ENCODE results near the gene BCO2.
"Not testable (repeated sequence)": the region's sequence is repeated elsewhere in the genome, so short reads cannot be mapped to it uniquely, and the experiment has no call there.

BCO2 gene

GRCh38 chr11:112161012-112161411 lies 14.3 kb upstream of the BCO2 start:
- TF ChIP-seq CTCF (IDR thresholded peaks at IDR 0.05; ENCODE audit: low read depth, low read length), result no peak
- no peak overlapping the region for H3K4me3 ChIP-seq (ENCODE audit: low read depth, low read length)

GRCh38 chr11:112162200-112162599 lies 13.1 kb upstream of the BCO2 start:
- H3K4me3 ChIP-seq (ENCODE audit: low read depth, low read length), result not testable (repeated sequence)

- no peak overlapping the region for H3K4me3 ChIP-seq (ENCODE audit: low read depth, low read length)
- no peak for TF ChIP-seq CTCF (IDR thresholded peaks at IDR 0.05; ENCODE audit: low read depth, low read length)
Measured at GRCh38 chr11:112162761-112163546, 12.4 kb upstream of the BCO2 start.

- no peak within 1 kb of the TSS for H3K4me3 ChIP-seq (ENCODE audit: low read depth, low read length)
- no peak for TF ChIP-seq CTCF (IDR thresholded peaks at IDR 0.05; ENCODE audit: low read depth, low read length)
Measured at GRCh38 chr11:112163875-112164685, 11.2 kb upstream of the BCO2 start, which contains the start of gene IL18. Gene IL18, minus strand, starts transcription at chr11:112164094. Its CDS starts 9,041 bp downstream, at chr11:112155053.

- no peak for TF ChIP-seq CTCF (IDR thresholded peaks at IDR 0.05; ENCODE audit: low read depth, low read length)
- no peak overlapping the region for H3K4me3 ChIP-seq (ENCODE audit: low read depth, low read length)
Measured at GRCh38 chr11:112165049-112165448, 10.3 kb upstream of the BCO2 start.

GRCh38 chr11:112166562-112166961 lies 8.8 kb upstream of the BCO2 start:
- TF ChIP-seq CTCF (IDR thresholded peaks at IDR 0.05; ENCODE audit: low read depth, low read length), result no peak
- no peak overlapping the region for H3K4me3 ChIP-seq (ENCODE audit: low read depth, low read length)

GRCh38 chr11:112167145-112167544 lies 8.2 kb upstream of the BCO2 start, which contains the start of gene TEX12:
Gene TEX12, plus strand, starts transcription at chr11:112167372. Its CDS starts 1,897 bp downstream, at chr11:112169269.
- H3K4me3 ChIP-seq (ENCODE audit: low read depth, low read length), result no peak within 1 kb of the TSS

More at GRCh38 chr11:112167145-112167544, 8.2 kb upstream of the BCO2 start, which contains the start of gene TEX12:
- no peak for TF ChIP-seq CTCF (IDR thresholded peaks at IDR 0.05; ENCODE audit: low read depth, low read length)

Data from WI38 (cell line).